COLO829 (cell line): ENCODE measurements around the gene SLC44A1.

ENCODE experiments used
- DNase-seq: peaks from one replicate; pipeline ENCODE4 v3.0.0; 2012; ENCODE audit warnings: low spot score

Gene SLC44A1

DNA sequence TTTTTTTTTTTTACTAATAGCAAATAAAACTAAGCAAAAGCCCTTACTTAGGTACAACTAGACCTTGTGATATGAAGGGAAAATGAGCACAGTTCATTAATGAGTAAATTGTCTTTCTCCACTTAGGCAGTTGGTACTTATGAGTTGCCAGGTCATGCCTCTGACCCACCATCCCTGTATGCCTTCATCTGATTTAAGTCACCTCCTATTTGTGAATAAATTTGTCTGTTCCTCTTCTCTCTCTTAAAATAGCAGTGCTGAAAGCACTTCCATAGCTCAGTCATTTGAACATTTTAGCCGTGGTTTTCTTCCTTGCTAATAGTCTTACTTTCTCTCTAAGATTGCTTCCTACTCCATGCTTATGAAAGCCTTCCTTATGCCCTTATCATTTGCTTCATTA, 61.4 kb downstream of the SLC44A1 start:
- DNase-seq: peak; percentile 35

DNA sequence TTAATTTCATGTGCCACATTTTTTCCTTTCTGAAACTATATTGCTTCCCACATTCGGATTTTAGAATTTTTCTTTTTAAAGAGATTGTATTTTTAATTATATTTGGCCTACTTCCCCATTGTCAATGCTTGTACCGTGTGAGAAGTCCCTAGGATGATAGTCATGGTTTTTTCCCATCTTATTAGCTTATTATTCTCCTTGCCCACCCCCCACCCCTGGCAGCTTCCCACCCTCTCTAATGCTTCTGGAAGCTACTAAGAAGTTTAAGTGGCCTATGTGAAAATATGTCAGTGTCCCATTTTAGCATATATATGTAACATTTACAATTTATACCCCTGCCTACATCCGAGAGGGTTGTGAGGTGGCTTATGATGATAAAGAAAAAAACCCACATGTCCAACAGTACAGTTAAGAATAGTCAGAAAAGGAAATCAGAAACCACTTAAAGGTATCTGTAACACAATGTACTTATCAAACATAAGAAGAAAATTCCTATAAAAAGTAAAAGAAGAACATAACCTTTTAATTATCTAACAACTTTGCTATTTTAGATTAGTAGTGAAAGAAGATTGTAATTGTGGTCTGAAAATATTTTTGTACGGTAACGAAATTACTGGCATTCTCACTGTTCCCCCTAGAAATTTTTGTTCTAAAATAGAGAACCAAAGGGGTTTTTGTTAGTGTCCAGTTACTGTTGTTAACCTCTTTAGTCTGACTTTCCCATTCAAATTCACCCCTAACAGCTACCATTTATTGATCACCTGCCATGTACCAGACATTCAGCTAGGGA, 62.1 kb downstream of the SLC44A1 start:
- no peak for DNase-seq

DNA sequence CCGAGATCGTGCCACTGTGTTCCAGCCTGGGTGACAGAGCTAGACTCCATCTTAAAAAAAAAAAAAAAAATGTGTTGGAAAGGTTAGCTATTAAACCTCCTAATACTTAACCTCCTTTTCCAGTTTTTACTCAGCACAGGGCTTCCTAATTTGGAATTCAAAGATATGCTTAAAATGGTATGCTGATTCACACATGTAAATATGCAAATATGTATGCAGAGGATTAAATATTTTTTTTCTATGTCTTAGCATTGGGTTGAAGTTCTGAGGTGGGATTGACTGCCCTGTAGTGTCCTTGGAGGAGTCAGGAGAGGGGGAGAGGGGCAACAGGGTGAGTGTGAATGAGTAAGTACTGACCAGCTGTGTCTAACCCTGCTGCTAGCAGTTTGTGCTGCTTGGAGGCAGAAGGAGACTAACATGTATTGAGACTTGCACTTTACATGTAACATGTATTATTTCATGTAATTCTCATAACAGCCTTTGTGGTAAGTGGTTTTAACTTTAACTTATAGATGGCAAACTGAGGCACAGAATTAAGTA, 63.2 kb downstream of the SLC44A1 start:
- no peak for DNase-seq

GRCh38 chr9:105308461-105309341, 64.2 kb downstream of the SLC44A1 start:
- DNase-seq: no peak

DNA sequence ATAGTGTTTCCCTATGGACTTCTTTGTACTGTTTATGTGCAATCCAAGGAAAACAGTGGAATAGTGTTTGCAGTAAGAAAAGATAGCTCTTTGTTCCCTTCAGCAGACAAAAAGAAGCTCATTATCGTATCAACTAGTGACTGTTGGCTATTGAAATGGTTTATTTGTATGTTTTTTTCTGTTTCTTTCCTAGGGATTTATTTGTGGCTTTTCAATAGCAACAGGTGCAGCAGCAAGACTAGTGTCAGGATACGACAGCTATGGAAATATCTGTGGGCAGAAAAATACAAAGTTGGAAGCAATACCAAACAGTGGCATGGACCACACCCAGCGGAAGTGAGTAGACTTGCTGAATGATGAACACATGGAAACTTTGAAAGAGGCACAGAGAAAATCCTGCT, 65.1 kb downstream of the SLC44A1 start:
- peak; percentile 85 for DNase-seq

GRCh38 chr9:105311306-105311705, 66.9 kb downstream of the SLC44A1 start:
- no peak for DNase-seq

DNA sequence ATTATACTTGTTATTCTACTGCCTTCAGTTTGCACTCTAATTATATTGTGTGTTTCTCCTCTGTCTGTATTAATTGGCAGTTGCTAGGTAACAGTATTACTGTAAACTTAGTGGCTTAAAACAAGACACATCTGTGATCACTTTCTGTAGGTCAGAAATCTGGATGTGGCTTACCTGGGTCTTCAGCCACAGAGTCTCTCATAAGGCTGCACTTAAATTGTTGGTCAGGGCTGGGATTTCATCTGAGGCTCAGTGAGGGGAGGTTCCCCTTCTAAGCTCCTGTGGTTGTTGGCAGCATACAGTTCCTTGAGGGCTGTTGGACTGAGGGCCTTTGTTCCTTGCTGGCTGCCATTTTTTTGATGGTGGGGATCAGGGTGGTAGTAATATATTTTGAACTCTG, 68.8 kb downstream of the SLC44A1 start:
- no peak for DNase-seq

DNA sequence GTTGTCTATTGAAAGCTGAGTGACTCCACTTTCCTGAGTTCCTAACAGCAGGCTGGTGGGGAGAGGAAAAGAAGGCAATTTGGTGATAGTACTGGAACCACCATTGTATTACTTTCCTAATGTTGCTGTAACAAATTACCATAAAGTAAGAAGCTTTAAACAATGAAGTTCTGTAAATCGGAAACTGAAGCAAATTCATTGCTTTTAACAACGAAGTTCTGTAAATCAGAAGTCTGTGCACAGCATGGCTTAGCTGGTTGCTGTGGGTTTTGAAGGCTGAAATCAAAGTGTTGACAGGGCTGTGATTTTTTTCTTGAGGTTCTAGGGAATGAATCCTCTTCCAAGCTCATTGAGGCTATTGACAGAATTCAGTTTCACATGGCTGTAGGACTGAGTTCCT, 72.3 kb downstream of the SLC44A1 start:
- no peak for DNase-seq

GRCh38 chr9:105318729-105319191, 74.3 kb downstream of the SLC44A1 start:
- no peak for DNase-seq

DNA sequence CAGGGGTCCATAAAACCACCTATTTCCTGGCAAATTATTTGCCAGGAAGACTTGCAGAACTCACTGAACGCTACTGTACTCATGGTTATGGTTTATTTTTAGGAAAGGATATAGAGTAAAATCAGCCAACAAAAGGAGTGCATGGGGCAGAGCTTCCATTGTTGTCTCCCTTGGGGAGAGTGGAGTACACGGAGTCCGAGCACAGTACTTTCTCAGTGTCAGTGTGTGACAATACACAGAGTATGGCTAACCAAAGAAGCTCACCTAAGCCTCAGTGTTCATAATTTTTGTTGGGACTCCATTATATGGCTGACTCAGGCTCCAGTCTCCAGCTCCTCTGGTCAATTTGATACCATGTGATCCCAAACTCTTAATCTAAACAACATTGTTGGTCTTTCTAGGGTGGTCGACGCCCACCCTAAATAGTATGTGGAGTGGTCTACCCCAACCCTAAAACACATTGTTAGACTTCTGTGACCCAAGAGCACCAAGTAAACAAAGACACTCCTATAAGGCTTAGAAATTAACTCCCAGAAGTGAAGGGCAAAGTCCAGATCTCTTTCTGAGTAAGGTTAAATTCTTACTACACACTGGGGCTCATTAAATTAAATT, 74.9 kb downstream of the SLC44A1 start:
- no peak for DNase-seq

DNA sequence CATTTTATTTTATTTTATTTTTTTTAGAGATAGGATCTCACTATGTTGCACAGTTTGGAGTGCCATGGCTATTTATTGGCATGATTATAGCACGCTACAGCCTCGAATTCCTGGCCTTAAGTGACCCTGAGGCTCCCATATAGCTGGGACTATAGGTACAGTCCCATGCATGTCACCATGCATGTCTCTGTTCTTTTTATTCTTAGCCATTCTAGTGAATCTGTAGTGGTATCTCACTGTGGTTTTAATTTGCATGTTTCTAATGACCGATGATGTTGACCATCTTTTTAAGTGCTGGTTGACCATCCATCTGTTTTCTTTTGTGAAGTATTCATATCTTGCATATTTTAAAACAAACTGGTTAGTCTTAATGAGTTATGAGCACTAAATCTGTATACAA, 76.1 kb downstream of the SLC44A1 start:
- no peak for DNase-seq

DNA sequence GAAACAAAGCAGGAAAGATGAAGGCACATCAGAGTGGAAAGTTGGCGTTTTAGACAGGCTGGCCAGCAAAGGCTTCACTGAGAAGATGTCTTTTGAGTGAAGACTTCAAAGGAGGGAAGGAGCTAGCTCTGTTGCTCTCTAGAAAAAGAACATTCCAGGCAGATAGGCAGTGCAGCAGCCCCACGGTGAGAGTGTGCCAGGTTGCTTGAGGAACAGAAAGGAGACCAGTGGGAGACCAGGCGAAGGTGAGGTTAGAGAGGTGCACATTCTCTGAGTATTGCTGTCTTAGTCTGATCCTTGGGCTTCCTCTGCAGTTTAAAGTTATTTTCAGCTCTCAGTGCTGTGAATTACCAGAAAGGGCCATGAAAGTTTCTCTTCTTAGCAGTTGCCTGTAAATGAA, 83.8 kb downstream of the SLC44A1 start:
- DNase-seq: no peak

DNA sequence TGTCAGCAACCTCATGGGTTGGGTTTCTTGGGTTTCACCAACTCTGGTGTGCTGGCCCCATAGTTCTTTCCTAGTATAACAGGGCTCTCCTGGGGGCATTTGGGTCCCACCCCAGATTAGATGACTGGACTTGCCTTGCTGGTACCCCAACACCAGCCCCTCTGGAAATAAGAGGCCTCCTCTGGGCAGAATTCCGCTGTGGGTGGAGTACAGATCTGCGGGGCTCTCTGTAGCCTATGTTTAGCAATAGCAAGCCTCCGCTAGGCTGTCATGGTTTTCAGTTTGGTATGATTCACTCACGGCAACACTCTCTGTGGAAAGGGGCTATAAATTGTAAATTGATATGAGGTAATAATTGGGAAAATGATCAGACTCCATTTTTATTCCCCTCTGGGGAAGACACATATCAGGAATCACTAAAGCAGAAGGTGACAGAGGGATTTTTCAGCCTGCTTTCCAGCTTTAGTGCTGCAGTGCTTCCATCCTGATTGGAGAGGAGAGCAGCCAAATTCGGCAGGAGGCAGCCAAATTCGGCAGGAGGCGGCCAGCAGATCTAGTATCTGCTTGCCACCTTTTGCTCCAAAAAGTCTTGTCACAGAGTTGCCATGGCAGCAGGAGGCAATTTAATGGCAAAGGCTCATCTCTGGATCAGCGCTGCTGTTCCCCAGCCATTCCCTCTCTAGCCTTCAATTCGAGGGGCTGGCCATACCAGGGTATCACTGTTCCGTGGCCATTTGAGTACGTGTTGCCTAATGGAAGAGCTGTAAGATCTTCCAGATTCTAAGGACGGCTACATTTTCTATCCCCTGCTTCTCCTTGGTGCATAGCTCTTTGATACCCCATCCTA, 84.6 kb downstream of the SLC44A1 start:
- no peak for DNase-seq

DNA sequence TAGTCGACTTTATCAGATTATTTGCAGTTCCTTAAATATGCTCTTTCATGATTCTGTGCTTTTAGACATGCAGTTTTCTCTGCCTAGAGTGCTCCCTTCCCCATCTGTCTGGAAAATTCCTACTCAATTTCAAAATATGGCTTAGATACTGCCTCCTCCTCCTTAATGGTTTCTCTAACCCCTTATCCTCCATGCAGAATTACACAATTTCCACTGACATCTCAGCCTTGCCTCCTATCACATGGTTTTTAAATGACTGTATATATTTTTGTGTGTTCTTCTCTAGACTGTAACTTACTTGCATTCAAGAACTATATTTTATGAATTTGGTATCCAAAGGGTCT, 85.2 kb downstream of the SLC44A1 start:
- DNase-seq: no peak

GRCh38 chr9:105330201-105330600, 85.8 kb downstream of the SLC44A1 start:
- DNase-seq: no peak

GRCh38 chr9:105330755-105331154, 86.3 kb downstream of the SLC44A1 start:
- no peak for DNase-seq

DNA sequence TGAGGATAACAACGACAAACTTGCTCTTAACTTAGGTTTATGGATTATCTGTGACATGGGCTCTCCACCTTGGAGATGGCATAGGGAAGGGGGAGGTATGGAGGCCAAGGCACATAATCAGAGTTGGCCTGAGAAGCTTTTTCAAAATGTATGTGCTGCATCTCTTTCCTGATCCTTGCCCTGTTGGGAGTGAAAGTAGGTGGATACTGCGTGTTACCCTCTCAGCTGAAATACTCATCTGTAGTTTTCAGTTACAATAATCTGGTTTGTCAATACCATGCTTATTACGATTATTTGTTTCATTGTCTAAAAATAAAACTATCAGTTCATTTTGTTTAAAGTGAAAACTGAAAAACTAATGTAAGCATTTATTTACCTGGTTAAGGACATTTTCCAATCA, 86.7 kb downstream of the SLC44A1 start:
- DNase-seq: no peak

DNA sequence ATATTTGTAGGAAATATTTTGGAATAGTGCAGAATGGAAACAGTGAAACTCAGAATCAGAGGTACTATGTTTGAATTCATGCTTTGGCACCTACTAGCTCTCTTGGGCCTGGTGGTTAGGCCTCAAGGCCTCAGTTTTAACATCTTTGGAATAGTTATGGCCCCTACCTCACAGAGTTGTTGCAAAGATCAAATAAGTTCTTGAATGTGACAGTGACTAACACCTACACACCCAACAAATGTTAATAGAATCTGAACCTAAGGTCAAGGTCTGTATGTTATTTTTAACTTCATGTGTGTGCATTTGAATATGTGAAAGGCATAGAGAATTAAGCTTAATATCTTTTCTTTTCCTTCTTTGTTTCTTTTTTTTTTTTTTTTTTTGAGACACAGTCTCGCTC, 87.3 kb downstream of the SLC44A1 start:
- no peak for DNase-seq

DNA sequence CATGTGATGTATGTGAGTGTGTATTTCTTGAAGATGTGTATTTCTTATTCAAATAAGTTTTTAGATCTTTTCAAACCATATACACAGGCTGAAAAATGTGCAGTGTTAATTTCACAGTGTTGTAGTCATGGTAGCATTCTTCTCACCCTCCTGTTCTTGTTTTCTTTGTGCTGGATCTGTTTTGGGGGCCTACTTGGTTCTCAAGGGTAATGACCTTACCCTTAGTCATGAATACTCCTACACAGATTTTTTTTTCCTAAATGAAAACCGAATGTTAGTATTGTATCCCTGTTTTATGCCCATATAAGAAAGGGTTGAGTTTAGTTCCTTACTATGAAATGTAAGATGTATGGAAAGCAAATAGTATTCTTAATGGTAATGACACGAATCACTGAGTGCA, 88.0 kb downstream of the SLC44A1 start:
- DNase-seq: no peak

DNA sequence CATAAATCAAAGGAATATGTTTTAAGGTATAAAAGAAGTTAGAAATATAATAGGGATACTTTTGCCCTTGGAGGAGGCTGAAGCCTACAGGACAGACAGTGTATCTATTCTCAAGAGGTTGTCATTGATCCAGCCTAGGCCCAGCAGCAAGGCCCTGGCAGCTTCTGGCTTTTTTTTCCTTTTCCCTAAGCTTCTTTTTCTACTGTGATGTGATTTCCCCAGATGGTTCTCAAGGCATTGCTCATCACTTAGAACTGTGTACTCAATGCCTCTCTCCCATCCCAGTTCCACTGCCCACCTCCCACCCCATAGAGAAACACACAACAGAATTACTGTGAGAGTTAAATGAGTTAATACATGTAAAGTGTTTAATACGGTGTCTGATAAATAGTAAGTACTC, 88.6 kb downstream of the SLC44A1 start:
- DNase-seq: no peak

DNA sequence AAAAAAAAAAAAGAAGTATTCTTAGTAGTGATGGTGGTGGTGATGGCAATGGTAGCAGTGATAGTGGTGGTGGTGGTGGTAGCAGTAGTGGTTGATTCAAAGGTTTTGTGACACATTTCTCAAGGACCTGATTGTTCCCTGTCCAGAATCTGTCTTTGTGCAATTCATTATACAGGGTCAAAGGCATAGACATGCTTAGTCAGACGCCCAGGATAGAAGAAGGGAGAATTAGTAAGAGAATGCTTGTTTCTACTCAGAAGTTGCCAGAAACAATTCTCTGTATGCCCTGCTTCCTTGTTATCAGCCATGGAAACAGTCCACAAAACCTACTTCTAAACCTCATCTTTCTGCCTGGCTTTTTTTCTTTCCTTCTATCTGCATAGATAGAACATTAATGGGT, 89.4 kb downstream of the SLC44A1 start:
- peak; percentile 32 for DNase-seq

DNA sequence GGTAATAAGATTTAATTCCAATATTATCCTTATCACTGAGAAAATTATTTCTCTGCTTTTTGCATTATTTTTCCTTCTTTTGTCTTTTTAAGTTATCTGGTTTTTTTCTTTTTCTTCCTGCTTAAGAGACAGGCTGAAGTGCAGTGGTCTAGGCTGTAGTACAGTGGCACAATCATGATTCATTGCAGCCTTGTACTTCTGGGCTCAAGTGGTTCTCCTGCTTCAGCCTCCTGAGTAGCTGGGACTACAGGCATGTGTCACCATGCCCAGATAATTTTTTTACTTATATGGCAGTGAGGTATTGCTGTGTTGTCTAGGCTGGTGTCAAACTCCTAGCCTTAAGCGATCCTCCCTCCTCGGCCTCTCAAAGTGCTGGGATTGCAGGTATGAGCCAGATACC, 93.9 kb downstream of the SLC44A1 start:
- no peak for DNase-seq
